ENCODE data around the gene OR5B21. TPM values are rescaled to one million over a fixed set of nuclear protein-coding genes. Genes with fewer than 3 reads are reported as not detected.

OR5B21 gene
- total and polyA plus RNA-seq, 10 of the 15 experiments (the other 5 are each of a cell fraction or from before 2014, with no cell fraction given): 0.22 to 0.41 (median 0.22) TPM; not detected in 7

GRCh38 chr11:58495906-58496305 is 12.0 kb downstream of the OR5B21 start (continued):
- TF ChIP-seq ATF2 (IDR thresholded peaks at IDR 0.05; ENCODE audit: low read length) (no peak), NBN (IDR thresholded peaks at IDR 0.05) (no peak), RBBP5 (conservative IDR thresholded peaks at IDR 0.05) (no peak), SMC3 (IDR thresholded peaks at IDR 0.05; ENCODE audit: borderline replicate concordance, low read length) (no peak), ASH2L (IDR thresholded peaks at IDR 0.05; ENCODE audit: borderline replicate concordance, low read depth) (no peak), CUX1 (IDR thresholded peaks at IDR 0.05; ENCODE audit: insufficient replicate concordance, low read depth, low read length) (no peak), PAX8 (IDR thresholded peaks at IDR 0.05) (no peak), MEF2B (IDR thresholded peaks at IDR 0.05; ENCODE audit: partially characterized antibody, poor library complexity, severe bottlenecking) (peak; percentile 35), SP1 (IDR thresholded peaks at IDR 0.05; ENCODE audit: low read depth, low read length) (no peak), SREBF2 (IDR thresholded peaks at IDR 0.05; ENCODE audit: low read length) (no peak), ESRRA (IDR thresholded peaks at IDR 0.05; ENCODE audit: low read length) (no peak), HCFC1 (IDR thresholded peaks at IDR 0.05; ENCODE audit: low read length) (no peak)
